ENCODE data around the gene C11orf97. TPM values are rescaled to one million over a fixed set of nuclear protein-coding genes. Genes with fewer than 3 reads are reported as not detected.

C11orf97 gene
- total and polyA plus RNA-seq, 2 of the 8 experiments (the other 6 are each of a cell fraction or from before 2014, with no cell fraction given) = not detected

GRCh38 chr11:94511932-94512781, at the start of gene C11orf97 (continued):
- TF ChIP-seq SIN3A (conservative IDR thresholded peaks at IDR 0.05 in 1 of 2, IDR thresholded peaks at IDR 0.05 in 1 of 2; ENCODE audit: low read depth in 1 of 2, low read length in 2 of 2) (peak; percentile 97 to 98), CHD2 (IDR thresholded peaks at IDR 0.05; ENCODE audit: low read length) (no peak), KDM4A (IDR thresholded peaks at IDR 0.05; ENCODE audit: low read depth, low read length, severe bottlenecking) (no peak), GTF2F1 (IDR thresholded peaks at IDR 0.05; ENCODE audit: borderline replicate concordance, low read depth, low read length) (no peak), CBX5 (IDR thresholded peaks at IDR 0.05; ENCODE audit: low read depth, low read length) (no peak), SIX5 (IDR thresholded peaks at IDR 0.05; ENCODE audit: low read depth, low read length) (no peak), CBX8 (IDR thresholded peaks at IDR 0.05; ENCODE audit: borderline replicate concordance, low read depth, low read length) (no peak), JUND (IDR thresholded peaks at IDR 0.05; ENCODE audit: low read length) (no peak), ATF2 (IDR thresholded peaks at IDR 0.05; ENCODE audit: low read length) (no peak), KDM5A (IDR thresholded peaks at IDR 0.05; ENCODE audit: low read length) (no peak), SP1 (IDR thresholded peaks at IDR 0.05; ENCODE audit: low read depth, low read length) (no peak)

Data from H1 (cell line).